T-helper 2 cell treated with Interferon-gamma antibody and Interleukin-4, amounts not matched to agents 5 μg/mL and 100 μg/mL, for 36 hours (primary cell): Measurements from ENCODE around the gene HLA-G.
"Not testable (repeated sequence)": the region's sequence is repeated elsewhere in the genome, so short reads cannot be mapped to it uniquely, and the experiment has no call there.

Experiments
- DNase-seq: peaks from one replicate; pipeline ENCODE4 v3.0.0; 2021; ENCODE audit warnings: low spot score
- H3K27ac Mint-ChIP-seq: one replicate; pipeline ENCODE4 v1.8.0; 2021; ENCODE audit warnings: mild to moderate bottlenecking, mixed read lengths
- H3K27me3 Mint-ChIP-seq: one replicate; pipeline ENCODE4 v1.8.0; 2021; ENCODE audit warnings: low read depth, mixed read lengths
- H3K36me3 Mint-ChIP-seq: one replicate; pipeline ENCODE4 v1.8.0; 2021; ENCODE audit warnings: low read depth, mixed read lengths
- H3K4me1 Mint-ChIP-seq: one replicate; pipeline ENCODE4 v1.8.0; 2021; ENCODE audit warnings: low read depth, mixed read lengths
- H3K4me3 Mint-ChIP-seq: one replicate; pipeline ENCODE4 v1.8.0; 2022; ENCODE audit warnings: mild to moderate bottlenecking, moderate library complexity, mixed read lengths
- H3K9me3 Mint-ChIP-seq: one replicate; pipeline ENCODE4 v1.8.0; 2021; ENCODE audit warnings: mixed read lengths

Gene HLA-G

DNA sequence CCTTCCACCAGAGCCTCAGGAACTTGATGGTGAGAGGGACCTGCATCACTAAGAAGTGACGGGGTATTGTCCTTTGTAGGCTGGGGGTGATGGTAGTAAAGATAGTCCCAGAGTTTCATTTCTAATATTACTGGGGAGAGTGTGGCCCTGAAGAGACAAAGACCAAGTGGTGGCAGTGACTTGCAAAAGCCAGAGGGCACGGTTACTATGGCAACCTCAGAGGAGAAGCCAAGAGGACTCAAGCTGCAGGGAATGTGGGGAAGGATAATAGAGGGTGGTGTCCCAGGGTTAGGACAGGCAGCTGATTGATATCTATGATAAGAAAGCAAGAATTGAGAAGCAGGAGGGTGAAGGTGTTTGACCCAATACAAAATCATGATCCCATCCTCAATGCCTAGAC lies 42.5 kb downstream of the HLA-G start:
- DNase-seq: no peak
- H3K9me3 Mint-ChIP-seq: peaks cover 6% of the 10 kb centered on the region
- H3K4me3 Mint-ChIP-seq: no peak overlapping the region
- peaks cover 31% of the 10 kb centered on the region for H3K27me3 Mint-ChIP-seq
- H3K36me3 Mint-ChIP-seq: no peaks in the 10 kb centered on the region
- no peaks in the 10 kb centered on the region for H3K4me1 Mint-ChIP-seq
- H3K27ac Mint-ChIP-seq: no peak overlapping the region

DNA sequence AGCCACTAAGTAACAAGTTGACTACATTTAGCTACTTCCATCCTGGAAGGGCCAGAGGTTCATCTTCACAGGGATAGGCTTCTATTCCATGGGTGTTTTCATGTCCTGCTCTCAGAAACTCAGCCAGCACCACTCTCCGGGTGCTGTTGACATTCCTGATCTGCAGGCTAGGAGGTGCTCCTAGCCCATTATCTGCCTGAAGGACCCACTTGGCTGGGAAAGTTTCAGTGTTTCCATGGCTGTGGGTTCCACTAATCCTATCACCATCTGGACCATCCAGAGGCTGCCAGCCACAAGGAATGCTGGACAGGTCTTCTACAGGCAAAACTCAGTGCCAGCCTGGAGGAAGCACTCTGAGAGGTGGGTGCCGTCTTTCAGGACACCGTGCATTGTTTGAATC lies 45.2 kb downstream of the HLA-G start:
- H3K4me1 Mint-ChIP-seq: no peaks in the 10 kb centered on the region
- no peaks in the 10 kb centered on the region for H3K36me3 Mint-ChIP-seq
- no peak overlapping the region for H3K4me3 Mint-ChIP-seq
- no peak for DNase-seq
- H3K9me3 Mint-ChIP-seq: peaks cover 20% of the 10 kb centered on the region
- H3K27ac Mint-ChIP-seq: no peak overlapping the region
- H3K27me3 Mint-ChIP-seq: peaks cover 7% of the 10 kb centered on the region

DNA sequence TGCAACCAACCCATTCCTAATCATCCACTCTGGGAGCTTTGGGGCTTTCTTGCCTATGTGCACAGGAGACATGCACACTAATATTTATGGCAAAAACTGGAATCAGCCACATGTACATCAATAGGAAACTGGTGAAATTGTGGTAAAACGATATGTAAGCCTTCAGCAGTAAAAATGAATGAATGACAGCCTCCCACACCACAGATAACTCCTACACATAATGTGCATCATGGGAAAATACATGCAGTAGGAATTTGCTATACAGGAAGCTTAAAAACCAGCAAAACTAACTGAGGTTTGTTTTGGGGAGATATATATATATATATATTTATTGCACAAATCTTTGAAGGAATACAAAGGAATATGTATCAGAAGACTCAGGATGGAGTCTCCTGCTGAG lies 47.6 kb downstream of the HLA-G start:
- no peak overlapping the region for H3K27ac Mint-ChIP-seq

DNA sequence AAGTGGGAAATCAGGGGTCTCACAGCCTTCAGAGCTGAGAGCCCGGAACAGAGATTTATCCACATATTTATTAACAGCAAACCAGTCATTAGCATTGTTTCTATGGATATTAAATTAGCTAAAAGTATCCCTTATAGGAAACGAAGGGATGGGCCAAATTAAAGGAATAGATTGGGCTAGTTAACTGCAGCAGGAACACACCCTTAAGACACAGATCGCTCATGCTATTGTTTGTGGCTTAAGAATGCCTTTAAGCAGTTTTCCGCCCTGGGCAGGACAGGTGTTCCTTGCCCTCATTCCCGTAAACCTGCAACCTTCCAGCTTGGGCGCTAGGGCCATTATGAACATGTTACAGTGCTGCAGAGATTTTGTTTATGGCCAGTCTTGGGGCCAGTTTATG lies 48.1 kb downstream of the HLA-G start:
- not testable (repeated sequence) for H3K27ac Mint-ChIP-seq, H3K4me3 Mint-ChIP-seq, H3K27me3 Mint-ChIP-seq, H3K36me3 Mint-ChIP-seq, H3K4me1 Mint-ChIP-seq, DNase-seq
- peaks cover 21% of the 10 kb centered on the region for H3K9me3 Mint-ChIP-seq

More for the DNA sequence above, 47.6 kb downstream of the HLA-G start:
- H3K9me3 Mint-ChIP-seq: peaks cover 20% of the 10 kb centered on the region
- H3K36me3 Mint-ChIP-seq: no peaks in the 10 kb centered on the region
- no peak for DNase-seq
- no peaks in the 10 kb centered on the region for H3K4me1 Mint-ChIP-seq
- no peak overlapping the region for H3K4me3 Mint-ChIP-seq
- H3K27me3 Mint-ChIP-seq: peaks cover 3% of the 10 kb centered on the region
